Middle frontal gyrus (tissue), 1 donor: ENCODE measurements around the gene BICD2.

Source experiments
- DNase-seq: peaks from one replicate; pipeline ENCODE4 v3.0.0-alpha.2; 2015; ENCODE audit warnings: low spot score; ENCODE audit errors: extremely low spot score

Gene BICD2

DNA sequence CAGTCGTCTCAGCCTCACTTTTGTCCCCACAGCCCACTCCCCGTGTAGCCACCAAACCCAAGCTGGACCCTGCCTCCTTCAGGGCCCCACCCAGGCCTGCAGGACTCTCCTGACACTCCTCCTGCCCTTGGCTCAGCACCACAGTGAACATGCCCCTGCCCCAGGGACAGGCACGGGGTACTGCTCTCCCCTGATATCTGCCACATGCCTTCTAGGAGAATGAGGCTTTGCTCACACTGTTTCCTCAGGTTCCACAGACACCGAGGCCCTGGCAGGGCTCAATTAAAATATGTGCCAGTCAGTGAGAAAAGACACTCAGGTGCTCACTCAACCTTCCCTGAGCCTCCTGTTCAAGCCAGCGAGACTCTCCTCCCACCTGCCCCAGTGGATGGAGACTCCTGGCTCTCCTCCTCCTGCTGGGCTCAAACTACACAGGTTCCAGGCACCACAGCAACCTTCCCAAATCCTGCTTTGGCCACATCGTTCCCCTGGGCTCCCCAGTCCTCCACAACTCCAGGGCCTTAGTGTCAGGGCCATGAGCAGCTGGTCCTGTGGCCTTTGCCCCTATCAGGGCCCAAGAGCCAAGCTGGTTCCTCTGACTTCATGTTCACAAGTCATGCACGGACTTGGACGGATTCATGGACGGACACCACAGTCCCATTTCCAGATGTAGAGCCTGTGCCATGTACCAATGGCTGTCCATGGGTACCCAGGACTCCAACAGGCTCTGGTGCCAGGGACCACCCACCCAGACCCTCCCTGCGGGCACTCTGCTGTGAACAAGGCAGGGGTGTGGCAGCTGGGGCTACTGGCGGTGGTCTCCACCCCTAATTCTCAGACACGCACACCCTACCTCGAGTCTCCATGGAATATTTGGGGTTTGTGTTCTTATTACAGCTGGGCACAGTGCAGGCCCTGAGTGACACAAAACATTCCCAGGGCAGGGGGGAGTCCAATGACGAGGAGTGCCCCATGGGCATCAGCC lies 36.6 kb downstream of the BICD2 start:
- DNase-seq, result no peak

DNA sequence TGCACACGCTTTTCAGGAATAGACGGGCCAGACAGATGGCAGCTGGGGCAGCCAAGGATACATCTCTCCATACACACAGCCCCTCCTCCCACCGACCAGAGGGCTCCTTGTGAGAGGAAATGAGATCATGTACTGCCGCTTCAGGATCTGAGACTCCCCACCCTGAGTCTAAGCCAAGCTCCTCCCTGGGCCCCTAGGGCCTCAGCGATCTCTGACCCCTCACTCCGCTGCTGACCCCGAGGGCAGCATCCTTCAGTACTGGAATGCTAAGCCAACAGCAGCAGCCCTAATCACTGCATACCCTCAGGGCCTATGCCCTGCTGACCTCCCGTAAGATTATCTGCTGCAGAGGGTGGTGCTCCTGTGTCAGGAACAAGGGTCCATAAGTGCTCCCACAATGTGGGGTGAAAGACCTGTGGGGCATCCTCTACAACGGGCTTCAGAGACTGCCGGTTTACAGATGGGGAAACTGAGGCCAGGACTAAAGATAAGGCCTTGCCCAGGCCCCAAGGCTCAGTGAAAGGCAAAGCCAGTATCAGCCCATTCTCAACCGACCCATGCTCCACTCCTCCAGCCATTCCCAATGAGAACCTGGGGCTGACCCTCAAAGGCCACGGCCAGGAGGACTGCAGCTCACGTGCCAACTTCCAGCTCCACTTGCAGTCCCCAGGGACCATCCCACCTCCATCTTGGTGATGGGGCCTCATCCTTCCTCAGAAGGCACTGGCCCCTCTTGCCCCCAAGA lies 37.5 kb downstream of the BICD2 start:
- no peak for DNase-seq

- DNase-seq, result no peak
Measured at GRCh38 chr9:92726348-92726747, 38.3 kb downstream of the BICD2 start.

GRCh38 chr9:92725766-92726165 lies 38.9 kb downstream of the BICD2 start:
- no peak for DNase-seq

- DNase-seq, result no peak
Measured at GRCh38 chr9:92725266-92725545, 39.4 kb downstream of the BICD2 start.

- DNase-seq, result no peak
Measured at GRCh38 chr9:92724528-92725265, 39.9 kb downstream of the BICD2 start.

- DNase-seq, result no peak
Measured at GRCh38 chr9:92723801-92724323, 40.8 kb downstream of the BICD2 start.

GRCh38 chr9:92723299-92723625 lies 41.4 kb downstream of the BICD2 start:
- no peak for DNase-seq

DNA sequence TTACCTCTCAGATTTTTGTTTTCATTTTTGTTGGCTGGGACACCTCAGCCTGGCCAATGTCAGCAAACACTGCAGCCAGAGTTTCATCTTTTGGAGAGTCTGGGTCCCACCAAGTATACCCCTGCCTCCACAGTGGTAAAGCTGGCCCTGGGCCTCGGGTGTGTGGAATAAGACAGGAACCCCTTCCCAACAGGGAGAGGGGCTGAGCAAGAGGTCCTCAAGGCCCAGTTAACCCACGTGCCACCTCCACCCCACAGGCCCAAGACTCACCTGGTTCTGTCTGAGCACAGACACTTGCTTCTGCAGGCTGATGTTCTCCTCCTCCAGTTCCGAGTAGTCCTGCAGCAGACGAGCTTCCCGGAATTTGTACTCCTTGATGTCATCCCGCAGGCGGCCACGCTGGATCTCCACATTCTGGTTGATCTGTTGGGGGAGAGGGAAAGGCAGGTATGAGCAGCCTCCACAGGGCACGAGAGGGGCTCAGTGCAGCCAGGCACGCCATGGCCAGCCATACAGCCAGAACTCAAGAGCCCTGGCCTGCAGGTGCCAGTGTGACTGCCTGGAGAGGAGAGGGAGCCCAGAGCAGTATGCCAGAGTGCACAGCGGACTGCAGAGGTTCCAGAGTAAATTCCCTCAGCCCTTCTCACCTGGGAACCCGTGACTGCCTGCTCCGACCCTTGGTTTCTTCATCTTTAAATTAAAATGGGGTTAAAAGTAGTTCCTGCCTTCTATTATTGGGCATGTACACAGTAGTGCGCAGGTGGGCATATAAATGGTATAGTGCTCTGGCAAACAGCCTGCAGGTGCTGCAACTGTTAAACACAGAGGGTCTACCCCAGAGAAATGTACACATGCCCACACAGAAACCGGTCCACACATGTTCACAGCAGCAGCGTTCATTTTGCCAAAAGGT lies 42.0 kb downstream of the BICD2 start:
- no peak for DNase-seq

DNA sequence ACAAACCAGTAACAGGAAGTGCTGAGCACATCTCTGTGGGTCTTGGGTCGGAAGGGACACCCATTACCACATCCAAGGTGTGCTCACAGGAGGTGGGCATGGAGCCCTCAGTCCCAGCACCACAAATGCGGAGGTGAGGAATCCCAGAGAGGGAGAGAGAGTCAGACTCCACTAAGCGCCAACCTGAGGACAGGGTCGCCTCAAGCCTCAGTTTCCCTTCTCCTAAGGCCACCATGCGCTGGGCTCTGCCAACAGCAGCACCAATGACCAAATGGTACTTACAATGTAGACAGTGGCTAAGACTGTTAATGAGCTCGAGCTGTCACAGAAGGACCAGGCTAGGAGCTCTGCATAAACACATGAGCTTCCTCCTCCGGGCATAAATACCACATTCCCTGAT lies 43.1 kb downstream of the BICD2 start:
- no peak for DNase-seq

DNA sequence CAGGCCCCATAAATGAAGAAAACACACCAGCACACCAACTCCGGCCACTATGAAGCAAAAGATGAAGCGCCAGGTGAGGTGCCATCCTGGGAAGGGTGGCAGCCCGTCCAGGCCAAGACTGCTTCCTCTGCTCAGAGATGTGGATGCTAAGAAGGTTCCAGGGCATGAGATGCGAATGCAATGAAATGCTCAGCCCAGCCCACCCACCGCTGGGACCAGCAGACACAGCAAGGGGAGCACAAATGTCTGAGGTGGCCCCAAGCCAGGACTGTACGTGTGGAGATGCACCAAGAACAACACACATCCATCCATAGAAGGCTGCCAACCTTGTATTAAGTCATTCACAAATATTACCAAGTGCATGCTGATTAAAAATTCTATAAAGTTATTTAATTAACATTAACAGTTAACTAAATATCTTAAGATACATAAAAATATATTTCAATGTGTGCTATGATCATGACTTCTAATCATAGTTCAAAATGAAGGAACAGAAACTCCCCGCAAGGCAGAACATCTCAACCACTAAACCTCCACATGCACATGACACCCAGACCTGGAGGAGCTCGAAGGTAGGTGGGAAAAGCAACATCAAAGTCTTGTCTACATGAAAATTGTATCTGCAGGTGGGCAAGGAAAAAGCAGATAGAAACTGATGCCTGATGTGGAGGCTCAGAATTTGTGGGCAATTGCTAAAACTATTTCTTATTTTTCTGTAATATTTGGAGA lies 43.7 kb downstream of the BICD2 start:
- DNase-seq, result no peak

DNA sequence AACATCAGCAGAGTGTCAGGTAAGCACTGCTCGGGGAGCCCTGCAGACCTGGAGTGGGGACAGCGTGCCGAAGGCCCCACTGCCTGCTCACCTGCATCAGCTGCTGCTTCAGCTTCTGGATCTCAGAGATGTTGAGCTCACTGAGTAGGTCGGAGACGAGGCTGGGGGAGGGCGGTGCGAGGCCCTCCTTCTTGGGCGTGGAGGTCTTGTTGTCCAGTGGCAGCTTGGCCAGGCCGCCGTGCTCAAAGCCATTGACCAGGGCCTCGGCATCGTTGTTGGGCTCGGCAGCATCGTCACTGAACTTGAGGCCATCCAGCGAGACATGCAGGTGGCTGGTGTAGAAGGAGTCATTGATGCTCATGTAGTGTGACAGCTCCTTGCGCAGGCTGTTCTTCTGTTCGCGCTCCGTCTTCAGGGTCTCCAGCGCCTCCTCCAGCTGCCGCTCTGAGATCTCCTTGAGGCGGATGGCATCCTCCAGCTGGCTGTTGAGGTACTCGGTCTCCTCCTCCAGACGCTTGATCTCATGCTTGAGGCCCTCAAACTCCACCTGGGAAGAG lies 44.3 kb downstream of the BICD2 start:
- no peak for DNase-seq

DNA sequence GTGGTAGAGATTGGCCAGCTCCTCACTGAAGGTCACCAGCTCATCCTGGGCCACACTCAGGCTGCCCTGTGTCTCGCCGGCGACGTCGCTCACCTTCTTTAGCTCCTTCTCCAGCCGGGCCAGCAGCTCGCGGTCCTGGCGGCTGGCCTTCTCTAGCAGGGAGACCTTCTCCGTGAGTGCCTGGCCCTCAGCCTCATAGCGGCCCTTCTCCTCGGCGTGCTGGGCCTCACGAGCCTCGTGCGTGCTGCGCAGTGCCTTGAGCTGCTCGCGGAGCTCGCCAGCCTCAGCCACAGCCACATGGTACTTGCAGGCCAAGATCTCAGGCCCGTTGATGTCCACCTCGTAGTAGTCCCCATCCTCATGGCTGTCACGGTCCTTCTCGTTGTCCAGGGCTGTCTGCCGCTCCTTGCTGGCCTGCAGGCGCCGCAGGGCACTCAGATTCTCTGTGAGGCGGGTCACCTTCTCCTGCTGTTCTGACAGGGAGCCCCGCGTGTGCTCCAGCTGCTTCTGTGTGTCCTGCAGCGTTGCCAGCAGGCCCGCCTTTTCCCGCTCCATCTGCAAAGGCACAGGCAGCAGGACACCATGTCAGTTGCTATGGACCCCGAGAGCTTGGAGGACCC lies 45.5 kb downstream of the BICD2 start:
- no peak for DNase-seq

DNA sequence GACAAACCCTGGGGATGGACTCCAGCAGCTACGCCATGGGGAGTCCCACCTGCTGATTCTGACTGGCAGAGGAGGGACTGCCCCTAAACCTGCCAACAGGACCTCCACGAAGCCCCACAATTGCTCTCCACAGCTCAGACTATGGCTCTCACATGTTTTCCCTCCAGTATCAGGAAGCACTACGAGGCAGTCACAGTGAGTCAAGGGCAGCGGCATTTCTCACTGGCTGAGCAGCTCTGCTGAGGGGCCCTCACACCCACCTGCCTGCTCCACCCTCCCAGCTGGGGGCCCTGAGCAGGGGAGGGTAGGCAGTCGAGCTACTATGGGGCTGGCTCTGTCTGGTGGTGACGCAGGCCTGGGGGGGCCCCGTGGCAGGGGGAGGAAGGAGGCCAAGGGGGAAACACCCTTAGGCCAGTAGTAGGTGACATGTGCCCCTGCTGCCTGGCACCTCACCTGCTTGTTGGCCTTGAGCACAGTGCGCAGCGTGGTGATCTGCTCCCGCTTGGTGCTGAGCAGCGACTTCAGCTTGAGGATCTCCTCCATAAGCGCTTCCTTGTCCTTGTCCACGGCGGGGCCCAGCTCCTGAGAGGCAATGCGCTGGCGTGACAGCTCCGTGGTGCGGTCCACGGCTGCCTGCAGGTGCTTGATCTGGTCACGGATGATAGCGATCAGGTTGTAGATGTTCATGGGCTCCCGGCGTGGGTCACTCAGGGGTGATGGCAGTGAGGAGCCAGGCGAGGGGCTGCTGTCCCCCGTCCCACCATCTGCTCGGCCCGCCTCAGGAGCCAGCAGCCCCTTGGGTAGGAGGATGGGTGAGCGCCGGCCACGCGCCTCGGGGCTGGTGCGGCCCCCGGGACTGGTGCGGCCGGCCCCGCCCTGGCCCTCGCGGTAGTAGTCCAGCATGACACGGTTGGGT lies 46.3 kb downstream of the BICD2 start:
- DNase-seq, result no peak

DNA sequence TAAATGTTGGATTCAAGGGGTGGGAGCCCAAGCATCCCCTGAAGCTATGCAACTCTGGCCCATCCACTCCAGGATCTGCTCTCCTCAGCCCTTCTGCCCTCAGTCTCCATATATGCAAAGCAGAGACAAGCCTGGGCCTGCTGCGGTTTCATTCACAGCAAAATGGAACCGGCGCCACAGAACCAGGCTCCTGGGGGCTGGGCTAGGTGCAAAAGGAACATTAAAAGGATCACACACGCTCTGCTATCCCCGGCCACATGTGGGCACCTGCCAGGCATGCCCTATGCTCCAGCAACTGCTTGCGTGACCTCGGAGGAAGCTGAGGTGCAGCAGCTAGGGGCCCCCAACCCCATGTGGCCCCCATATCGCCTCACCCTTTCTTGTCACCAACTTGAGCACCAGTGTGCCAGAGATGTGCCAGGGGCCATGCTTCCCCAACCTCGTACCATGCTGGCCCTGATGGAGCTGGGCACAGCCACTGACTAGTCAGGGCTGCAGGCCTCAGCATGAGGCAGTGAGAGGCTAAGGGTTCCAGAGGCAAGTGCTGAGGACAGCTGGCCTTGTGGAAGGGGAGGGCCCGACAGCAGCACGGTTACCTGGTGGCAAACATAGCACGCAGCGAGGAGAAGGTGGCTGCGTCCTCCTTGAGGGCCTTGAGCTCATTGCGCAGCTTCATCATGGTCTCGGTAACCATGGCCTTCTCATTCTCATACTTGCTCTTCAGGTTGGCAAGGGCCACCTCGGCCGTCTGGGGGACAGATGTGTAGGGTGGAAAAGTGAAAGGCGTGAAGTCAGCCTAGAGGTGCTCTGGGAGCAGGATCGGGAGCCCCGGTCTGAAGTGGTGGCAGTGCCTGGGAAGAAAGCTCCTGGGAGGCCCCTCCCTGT lies 47.2 kb downstream of the BICD2 start:
- DNase-seq, result no peak

DNA sequence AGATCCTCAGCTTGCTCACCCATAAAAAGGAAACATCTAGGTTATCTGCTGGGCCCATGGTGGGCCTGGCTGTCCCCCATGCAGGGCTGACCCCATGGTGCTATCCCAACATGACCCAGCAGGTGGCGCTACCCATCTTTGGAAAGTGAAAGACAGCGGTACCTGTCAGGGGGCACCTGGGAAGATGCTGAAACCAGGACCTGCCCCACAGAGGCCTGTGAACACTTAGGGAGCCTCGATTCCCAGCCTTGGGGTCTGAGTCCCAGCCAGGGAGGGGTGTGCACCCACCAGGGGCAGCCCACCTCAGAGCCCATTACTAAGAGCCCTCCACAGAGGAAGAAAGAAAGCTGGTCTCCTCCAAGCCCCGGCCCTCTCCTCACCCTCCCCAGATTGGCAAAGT lies 48.1 kb downstream of the BICD2 start:
- DNase-seq, result no peak

DNA sequence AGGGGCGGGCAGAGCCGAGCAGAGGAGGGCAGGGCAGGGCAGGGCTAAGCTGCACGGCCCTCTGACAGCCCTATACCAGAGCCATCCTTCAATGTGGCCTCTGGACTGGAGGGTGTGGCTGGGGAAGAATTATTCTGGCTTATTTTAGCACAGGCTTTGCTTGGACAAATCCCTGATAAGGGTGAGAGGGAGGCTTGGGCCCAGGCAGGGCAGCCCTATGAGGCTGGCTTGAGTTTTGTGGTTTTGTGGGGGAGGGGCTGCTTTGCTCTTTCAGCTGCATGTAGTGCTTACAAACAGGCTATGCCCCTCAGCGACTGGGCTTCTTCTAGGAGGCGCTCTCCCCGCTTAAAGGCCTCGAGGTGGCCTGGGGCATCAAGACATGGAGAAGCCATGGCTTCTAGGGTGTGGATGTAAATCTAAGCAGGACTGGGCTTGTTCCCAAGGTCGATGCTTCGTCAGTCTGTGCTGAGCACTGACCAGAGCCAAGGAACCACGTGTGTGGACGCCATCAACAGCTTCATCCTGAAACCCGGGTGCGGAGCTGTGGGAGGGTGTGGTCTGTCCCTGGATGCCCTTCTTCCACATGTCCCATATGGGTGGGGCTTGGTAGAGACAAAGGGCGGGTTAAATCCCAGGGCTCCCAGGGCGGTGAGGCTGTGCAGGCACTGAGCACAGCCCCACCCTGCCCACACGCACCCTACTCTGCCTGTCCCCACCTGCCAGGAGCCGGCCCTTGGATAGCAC lies 49.0 kb downstream of the BICD2 start:
- no peak for DNase-seq
